HG03095 (cell line): Measurements from ENCODE around the gene HDAC9.

Experiments
- ATAC-seq: cut with Tn5 transposase; IDR thresholded peaks from one replicate; pipeline ENCODE4 v1.9.1; 2021; ENCODE audit warnings: moderate library complexity; ENCODE audit not compliant: unreplicated experiment

The HDAC9 gene

DNA sequence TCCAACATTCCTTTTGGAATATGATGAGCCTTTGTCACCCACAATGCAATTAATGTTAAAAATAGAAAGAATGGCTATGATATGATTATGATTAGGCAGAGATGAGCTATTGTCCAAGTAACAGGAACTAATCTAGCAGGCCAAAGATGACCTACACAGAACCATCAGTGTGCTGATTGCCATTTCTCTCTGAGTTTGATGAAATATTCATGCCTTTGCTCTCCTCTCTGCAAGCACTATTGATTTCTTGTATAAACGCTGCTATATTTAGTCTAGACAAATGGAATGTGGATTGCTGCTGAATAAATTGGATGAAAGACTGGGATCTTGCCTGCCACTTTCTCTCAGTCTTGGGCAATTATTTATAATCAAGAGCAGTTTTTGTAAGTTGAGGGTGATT, 85.4 kb downstream of the HDAC9 start:
- ATAC-seq: no peak

DNA sequence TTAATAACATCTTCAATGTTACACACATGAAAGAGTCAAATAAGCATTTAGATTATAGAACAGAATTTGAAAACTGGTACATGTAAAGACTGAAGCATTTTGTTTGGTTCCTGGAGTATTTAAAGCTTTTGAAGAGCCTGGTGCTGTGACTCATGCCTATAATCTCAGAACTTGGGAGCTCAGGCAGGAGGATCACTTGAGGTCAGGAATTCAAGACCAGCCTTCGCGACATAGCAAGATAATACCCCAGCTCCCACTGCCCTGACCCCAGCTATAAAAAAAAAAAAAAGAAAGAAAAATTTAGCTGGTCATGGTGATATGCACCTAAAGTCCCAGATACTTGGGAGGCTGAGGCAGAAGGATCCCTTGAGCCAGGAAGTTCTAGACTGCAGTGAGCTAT, 87.8 kb downstream of the HDAC9 start:
- no peak for ATAC-seq

DNA sequence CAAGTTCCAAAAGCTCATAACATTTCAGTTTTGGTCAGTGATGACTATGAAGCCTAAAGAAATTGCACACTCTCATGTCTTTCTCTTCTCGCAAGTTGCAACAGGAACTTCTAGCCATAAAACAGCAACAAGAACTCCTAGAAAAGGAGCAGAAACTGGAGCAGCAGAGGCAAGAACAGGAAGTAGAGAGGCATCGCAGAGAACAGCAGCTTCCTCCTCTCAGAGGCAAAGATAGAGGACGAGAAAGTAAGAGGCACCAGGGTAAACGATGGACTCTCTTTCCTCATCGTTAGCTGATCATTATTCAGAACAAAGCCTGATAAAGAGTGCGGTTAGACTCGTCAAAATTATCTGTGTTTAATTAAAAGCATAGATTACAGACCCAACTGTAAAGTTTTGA, 94.7 kb downstream of the HDAC9 start:
- no peak for ATAC-seq

DNA sequence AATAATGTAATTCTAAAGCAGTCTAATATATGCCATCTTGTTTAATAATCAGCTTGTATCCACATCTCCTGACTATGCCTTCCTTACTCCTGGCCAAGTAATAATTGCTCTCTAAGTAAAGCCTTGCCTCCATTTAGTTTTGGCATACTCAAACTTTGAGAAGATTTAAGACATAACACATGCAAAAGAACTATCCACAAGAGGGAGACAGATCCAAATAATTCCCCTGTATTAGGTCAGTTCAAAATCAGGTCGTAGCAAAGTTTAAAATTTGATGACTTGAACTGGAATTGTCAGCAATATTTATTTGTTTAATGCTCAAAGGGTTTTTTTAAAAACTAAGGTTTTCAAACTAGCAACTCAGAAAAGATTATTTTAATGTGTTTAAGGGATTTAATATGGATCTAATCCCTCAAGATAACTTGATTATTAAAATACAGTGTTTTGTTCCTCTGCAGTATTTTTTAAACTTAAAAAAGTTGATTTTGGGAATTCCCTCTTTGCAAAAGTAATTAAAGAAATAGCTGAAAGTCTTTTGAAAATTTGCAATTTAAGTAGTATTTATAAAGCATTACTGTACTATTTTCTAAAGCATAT, 95.3 kb downstream of the HDAC9 start:
- no peak for ATAC-seq

DNA sequence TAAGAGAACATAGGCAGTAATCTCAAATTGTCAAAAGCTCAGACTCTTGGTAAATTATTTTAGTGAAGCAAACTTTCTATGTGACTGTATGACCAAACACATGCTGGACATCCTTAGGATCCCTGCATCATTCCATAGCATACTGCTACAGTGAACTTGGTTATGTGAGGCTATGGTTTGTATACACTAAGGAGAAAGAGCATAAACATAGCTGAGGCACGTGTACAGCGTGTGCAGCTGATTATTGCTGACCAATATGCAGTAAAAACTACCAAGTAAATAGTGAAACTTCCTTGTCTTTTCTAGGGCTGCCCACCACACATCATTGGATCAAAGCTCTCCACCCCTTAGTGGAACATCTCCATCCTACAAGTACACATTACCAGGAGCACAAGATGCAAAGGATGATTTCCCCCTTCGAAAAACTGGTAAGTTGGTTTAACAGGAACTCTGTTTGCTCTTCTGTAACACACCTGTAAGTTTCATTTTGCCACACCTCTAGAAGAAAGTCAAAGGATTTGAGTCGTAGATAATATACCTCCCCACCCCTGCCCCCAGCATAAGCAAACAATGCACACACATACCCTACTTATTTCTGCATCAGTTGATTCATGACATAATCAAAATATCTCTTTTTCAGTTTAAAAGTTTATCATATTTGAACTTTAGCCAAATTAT, 98.2 kb downstream of the HDAC9 start:
- ATAC-seq: no peak

DNA sequence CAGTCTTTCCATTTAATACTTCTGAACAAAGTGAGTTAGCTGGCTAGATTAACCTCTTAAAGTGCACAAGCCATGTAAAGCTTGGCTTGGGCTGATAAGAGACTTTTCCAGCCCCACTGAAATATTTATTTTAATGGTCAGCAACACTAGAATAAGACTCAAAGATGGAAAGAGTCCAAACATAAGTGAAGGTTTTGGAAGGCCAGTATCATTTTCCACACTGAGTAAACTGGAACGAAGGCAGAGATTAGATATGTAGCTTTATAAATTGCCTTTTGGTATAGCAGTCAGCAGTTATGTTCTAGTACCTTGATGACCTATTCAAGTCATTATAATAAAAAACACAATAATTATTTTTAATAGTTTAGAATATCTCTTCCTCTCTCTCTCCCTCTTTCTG, 102.2 kb downstream of the HDAC9 start:
- no peak for ATAC-seq

DNA sequence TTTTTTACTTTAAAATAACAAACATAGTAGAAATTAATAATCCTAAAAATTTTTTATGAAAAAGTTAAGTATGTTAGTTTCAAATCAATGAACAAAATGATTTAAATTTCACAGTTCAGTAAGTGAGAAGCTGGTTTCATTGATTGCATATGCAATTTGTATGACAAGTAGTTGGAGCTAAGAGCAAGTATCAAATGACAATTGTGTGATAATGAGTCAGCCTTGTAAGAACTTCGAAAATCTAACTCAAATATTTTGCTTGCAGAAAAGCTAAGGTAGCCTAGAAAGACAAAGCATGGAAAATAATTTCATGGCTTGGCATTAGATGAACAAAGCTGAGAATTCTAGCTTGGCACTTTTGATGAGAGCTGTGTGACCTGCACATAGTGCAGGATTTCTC, 111.5 kb downstream of the HDAC9 start:
- no peak for ATAC-seq

DNA sequence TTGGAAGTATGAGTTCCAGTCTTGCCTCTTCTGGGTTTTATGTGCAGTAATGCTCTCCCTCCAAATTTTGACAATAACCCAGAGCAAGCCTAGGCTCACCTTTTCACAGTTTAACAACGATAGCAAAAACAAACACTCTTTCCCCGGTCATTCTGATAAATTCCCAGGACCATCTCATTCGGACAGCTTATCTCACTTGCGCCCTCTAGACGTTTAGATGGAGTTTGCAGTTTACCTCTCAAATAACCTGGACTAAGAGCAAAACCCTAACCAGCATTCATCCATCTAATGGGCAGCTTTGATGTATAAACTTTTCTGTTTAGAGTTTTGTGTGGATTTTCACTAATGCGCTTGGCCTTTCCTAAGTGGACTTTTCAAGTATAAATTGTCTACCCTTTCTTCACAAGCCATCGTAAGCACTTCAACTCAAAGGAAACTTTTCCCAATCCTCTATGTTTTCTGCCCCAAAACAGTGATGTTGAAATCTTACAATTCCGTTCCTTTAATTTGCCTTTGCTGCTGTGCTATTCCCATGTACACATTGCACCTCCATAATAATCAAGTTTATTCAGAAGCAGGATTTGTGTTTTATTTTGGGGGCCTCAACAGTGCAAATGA, 114.9 kb downstream of the HDAC9 start:
- ATAC-seq: peak; percentile 52

DNA sequence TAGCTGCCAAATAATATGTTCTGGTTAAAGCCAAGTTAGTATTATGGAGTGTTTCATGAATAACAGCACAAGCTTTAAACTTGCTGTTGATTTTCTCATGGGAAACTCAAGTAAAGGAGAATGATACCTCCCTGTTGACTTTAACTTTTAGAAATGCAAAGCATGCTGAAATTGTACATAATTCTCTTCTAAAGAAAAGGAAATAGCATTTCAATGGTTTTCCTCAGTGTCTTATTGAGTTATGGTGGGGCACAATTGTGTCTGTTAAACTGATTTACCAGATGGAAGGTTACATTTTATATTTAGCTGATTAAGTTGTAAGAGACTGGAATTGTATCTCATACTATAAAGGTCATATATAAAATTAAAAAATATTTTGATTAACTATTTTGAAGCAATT, 119.3 kb downstream of the HDAC9 start:
- ATAC-seq: no peak

DNA sequence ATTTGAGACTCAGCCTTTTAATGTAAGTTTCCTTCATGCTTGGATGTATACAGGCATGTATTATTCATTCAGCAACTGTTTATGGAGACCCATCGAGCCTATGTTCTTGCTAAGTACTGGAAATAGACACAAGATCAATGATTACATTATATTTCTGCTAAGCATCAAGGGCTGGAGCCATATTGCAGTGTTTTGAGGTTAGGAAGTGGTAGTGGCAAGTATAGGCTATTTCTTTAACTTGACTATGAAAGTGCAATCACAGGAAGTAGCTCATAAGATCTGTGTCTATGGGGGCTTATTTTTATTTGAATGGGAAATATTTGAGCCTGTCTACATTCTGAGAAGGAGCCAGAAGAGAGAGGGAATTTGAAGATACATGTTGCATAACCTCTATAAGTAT, 123.8 kb downstream of the HDAC9 start:
- no peak for ATAC-seq

DNA sequence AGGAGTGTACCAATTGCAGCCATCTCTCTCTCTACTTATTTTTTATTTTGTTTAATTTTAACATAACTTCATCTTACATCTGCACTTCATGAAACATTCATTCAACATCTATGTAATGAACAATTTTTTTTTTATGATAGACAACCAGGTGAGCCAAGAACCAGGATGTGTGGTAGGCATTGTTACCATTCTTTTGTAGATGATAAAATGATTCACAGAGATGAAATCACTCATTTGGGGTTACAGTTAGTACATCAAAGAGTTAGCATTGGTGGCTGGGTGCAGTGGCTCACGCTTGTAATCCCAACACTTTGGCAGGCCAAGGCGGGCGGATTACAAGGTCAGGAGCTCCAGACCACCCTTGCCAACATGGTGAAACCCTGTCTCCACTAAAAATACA, 127.8 kb downstream of the HDAC9 start:
- no peak for ATAC-seq

DNA sequence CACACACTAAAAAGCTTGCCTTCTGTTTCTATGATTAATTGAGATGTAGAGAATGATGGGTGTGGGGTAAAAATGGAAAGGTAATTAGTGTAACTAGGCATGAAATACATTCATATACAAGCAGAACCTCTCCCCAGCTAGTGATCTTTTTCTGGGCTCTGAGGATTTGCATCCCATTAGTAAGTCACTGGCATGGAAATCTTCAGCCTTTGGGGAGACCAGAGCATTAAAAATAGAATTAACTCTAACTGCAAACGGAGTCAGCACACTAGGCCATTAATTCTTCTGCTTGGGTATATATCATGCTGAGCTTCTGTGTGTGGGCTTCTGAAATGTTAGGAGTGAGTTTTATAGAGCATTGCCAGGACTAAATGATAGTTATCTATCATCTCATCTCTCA, 128.9 kb downstream of the HDAC9 start:
- no peak for ATAC-seq

DNA sequence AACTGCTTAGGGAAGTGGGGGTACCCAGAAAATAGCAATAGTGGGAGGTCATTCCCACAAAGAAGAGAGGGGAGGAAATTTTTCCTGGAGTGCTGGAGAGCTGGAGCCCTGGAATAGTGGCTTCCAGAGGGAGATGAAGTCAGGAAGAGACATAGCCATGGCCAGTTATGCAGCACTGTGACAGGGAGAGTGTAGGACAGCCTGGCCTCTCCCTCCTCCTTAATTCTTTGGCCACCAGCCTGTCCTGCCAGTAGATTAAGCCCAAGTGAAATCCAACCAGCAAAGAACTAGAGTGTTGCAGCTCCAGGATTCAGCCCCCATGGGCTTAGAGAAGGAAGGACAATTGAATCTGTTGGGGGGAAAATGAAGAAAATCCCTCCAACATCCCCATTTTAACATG, 130.5 kb downstream of the HDAC9 start:
- ATAC-seq: no peak

DNA sequence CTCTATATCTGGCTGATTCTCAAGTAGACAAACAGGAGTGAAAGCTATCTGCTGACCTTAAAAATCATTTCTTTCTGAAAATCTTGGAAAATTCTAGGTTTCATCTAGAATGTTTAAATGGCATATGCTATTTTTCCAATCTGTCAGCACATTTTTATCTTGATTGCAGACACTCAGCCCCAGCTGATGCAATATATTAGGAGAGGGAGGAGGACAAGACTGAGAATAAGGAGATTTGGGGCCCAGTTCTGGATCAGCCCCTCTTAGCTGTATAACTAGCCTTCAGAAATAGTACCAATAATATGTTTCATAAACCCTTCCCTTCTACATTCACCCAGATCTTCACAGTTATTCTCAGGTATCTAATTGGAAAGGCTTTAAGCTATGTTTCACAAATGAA, 131.2 kb downstream of the HDAC9 start:
- ATAC-seq: no peak

DNA sequence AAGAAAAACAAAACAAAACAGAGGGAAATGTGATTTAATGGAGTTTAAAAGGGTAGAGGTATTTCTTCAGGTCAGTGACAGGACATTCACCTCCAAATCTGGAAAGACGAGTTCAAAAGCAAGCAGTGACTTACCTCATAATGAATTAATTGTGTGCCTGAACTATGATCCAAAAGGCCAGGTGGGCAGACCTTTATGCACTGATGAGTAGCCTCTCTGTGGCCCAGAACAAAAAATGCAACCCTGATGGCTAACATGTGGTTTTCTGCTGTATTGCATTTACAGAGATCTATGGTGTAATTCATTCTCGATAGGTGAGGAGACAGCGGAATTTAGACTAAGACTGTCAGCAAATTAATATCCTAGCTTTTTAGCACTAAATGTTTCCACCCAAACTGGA, 142.0 kb downstream of the HDAC9 start:
- no peak for ATAC-seq

DNA sequence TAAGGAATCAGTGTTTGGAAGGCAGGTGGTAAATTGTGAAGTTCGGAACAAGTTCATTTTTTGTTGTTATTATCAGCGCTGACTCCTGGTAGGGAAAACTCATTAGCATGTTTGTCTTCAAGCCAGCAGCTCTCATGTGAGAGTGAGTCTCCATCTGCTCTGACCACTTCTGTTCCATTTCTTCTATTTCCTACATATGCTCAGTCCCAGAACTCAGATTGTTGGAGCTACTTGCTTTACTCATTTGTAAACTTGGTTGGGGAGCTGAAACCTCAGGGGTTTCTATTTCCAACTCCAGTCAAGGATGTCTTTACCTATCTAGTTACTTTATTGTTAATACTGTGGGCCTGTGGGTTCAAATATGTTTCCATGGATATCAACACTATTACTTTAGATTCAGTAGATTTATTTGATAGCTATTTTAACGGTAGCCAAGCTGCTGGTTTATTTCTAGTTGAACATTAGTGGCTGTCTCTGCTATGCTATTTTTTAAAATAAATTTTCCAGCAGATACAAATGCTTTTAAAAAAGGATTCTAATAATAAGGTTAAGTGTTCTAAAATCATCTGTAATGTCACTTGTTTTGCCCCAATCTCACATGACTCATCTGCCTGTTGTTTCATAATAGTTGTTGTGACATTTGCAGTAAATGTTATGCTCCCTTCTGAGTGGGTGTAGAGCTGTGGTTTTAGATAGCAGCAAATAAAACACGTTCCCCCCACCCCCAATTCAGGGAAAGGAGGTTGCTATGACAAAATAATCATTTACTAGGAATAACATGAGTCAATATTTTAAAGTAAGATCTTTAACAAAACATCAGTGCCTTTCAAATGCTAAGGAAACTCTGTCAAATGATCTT, 143.3 kb downstream of the HDAC9 start:
- ATAC-seq: no peak

DNA sequence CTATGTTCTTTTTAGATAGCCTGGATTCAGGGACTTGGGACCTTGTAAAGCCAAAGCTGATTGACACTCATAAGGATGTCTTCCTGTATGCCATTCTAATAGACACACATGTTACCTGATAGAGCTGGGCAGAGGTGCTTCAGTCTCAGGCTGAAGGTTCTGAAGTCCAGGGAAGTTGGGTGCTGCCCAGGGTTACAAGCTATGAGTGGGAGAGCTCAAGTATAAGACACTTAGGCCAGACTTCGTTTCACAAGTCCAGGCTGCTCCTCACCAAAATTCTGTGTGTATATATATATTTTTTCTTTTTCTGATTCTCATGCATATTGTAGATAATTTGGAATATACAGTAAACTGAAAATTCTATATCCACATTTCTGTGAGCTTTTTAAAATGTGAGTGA, 144.2 kb downstream of the HDAC9 start:
- no peak for ATAC-seq

DNA sequence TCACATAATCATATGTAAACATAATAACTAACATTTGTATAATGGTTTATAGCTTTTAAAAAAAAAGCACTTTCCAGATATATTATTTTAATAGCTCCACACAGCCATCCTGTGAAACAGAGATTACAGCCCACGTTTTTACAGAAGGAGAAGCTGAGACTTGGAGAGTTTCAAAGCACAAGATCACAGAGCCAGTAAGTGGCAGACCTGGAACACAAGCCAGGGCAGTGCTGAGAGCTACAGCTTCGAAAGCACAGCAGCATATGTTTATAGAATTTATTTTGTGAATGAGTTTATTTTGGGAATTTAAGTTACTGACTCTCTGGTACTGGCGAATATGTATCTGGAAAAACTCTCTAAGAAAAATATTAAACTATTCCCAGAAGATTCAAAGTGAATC, 149.4 kb downstream of the HDAC9 start:
- ATAC-seq: no peak

DNA sequence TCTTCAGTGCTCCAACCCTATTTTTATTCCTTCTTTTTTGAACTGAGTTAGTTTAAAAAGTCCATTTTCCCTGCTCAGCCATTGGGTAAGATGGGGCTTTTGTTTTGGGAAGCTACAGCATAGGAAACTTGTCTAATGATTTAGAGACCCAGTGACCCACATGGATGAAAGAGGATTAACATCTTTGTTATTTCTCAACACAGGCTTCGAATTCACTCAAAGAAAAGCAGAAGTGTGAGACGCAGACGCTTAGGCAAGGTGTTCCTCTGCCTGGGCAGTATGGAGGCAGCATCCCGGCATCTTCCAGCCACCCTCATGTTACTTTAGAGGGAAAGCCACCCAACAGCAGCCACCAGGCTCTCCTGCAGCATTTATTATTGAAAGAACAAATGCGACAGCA, 152.0 kb downstream of the HDAC9 start:
- no peak for ATAC-seq

DNA sequence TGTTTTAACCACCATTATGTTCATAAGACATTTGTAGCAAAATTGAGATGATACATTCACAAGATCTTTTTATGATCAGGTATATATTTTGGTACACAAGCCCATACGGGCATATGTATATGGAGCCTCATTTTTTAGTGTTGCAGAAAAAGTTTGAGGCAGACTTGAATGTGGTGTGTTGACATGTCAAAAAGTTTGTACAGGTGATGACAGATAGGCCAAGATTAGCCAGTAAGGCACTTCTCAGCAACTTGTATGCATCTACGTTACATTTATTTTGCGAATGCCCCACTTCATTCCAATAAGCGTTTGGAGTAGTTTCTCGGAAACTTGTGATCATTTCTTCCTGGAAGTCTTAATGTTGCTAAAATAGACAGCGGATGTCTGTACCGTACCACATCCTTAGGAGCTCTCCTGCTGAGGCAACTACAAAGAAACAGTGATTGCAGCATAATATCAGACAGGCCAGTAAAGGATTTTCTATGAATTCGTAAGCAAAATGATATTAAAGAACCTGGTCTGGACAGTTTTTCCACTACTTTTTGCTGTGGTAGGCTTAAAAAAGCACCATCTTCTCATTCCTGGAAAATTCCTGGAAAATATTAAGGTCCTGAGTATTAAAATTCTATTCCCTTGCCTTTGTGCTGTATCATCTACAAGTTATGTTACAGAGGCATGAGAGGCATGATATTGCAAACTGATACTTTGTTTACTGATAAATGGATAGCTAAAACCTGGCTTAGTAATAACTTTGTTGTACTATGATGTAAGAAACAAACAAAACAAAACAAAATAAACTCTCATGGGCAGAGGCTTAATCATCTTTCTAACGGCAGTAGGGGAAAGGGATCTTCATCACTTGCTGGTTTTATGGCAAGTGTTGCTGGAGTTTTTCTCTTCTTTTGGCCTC, 153.6 kb downstream of the HDAC9 start:
- ATAC-seq: no peak
